Gastrocnemius medialis (tissue), 4 donors: ENCODE results near the gene SH3BP4.

Experiments used
- POLR2A ChIP-seq, 2 donors: fragments of 450-650 bp; IDR thresholded peaks; one replicate each; pipeline ENCODE4 v1.6.1; 2017; ENCODE audit warnings: antibody characterized with exemption in 2 of 2, mild to moderate bottlenecking in 2 of 2, moderate library complexity in 2 of 2
- TF ChIP-seq, protein P1 (sequence below), 5 experiments: fragments of 450-650 bp in 3 of 5; fragments of 200-600 bp in 2 of 5; sonication (generic) in 2 of 5; IDR thresholded peaks in 4 of 5; conservative IDR thresholded peaks in 1 of 5; 1 replicate in 4 of 5; 2 replicates in 1 of 5; pipeline ENCODE4 v1.5.1; 2016 to 2019; ENCODE audit warnings: antibody characterized with exemption in 5 of 5, mild to moderate bottlenecking in 3 of 5, moderate library complexity in 3 of 5

DNA sequence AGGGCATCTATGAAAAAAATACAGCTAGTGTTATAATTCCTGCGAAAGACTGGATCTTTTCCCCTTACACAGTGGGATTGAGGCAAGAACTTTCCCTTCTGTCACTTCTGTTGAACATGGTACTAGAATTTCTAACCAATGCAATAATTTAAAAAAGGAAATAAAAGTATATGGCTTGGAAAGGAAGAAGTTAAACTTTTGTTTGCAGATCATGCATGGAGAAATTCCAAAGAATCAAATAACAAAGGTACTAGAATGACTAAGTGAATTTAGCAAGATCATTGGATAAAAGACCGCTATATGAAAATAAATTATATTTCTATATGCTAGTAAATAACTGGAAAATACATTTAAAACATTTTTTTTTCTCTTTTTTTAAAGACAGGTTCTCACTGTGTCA lies 31.0 kb upstream of the SH3BP4 start:
- TF ChIP-seq, protein P1, sequence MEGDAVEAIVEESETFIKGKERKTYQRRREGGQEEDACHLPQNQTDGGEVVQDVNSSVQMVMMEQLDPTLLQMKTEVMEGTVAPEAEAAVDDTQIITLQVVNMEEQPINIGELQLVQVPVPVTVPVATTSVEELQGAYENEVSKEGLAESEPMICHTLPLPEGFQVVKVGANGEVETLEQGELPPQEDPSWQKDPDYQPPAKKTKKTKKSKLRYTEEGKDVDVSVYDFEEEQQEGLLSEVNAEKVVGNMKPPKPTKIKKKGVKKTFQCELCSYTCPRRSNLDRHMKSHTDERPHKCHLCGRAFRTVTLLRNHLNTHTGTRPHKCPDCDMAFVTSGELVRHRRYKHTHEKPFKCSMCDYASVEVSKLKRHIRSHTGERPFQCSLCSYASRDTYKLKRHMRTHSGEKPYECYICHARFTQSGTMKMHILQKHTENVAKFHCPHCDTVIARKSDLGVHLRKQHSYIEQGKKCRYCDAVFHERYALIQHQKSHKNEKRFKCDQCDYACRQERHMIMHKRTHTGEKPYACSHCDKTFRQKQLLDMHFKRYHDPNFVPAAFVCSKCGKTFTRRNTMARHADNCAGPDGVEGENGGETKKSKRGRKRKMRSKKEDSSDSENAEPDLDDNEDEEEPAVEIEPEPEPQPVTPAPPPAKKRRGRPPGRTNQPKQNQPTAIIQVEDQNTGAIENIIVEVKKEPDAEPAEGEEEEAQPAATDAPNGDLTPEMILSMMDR (IDR thresholded peaks at IDR 0.05 in 4 of 5, conservative IDR thresholded peaks at IDR 0.05 in 1 of 5), result no peak
- TF ChIP-seq POLR2A (IDR thresholded peaks at IDR 0.05), result no peak
